Occipital lobe (tissue), 2 donors: ENCODE data around the gene HACD4. TPM values are rescaled to one million over a fixed set of nuclear protein-coding genes. Genes with fewer than 3 reads are reported as not detected.

Source experiments
- DNase-seq: peaks from one replicate; lab custom pipeline; 2025; lab: John Stamatoyannopoulos, UW
- total RNA-seq: library from RNA; depleted of rRNA; stranded (reverse); fragments of >200 nt; gene quantifications from one replicate; pipeline ENCODE4 v1.2.3, GENCODE V29; 2014

Gene HACD4, protein sequence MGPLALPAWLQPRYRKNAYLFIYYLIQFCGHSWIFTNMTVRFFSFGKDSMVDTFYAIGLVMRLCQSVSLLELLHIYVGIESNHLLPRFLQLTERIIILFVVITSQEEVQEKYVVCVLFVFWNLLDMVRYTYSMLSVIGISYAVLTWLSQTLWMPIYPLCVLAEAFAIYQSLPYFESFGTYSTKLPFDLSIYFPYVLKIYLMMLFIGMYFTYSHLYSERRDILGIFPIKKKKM
- 0.94 TPM for total RNA-seq

DNA sequence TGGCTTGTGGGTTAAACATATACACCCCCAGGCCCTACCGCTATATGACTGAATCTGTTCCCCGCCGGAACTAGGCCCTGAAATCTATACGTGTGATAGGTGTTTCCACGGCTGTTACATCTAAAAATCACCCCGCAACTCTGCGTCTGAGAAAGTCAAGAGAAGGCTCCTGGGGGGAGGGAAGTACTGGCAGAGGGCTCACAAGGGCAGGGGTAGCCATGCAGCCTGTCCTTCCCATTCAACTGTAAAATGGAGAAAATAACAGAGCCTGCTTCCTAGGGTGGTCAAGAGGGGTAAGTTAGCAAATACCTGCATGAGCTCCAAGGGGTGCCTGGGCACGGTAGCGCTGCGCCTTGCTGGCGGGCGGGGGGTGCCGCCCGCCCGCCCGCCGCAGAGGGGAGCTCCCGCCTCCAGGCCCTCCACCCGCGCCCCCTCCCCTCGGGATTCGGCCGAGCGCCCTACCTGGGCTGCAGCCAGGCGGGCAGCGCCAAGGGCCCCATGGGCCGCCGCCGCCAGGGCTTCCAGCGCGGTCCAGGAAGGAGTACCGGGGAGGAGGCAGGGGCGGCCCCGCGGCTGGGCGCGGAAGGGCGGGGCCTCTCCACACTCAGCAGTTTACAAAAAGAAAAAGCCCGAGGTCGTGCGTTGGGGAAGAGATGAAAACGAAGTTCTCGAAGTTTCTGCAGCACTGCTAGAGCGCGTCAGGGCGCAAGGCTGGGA, at the start of gene HACD4:
TSS of gene HACD4 (minus strand) at position 550 of the 717 bp plus-strand sequence. CDS start at position 500, 50 bp downstream.
- no peak for DNase-seq

DNA sequence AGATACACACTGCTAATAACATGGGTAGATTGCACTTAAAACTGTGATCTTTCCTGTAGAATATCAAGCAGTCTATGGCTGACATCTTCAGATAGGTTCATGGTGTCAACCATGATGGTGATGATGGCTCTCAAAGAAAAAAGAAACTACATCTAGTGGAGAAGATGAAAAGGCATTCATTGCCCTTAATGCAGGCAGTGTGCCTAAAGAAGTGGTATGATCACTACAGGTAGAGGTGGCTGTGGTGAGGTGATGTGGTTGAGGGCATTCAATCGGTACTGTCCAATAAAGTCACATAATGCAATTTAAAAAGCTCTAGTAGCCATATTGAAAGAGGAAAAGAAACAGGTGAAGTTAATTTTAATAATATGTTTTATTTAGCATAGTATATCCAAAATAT, 49.4 kb upstream of the HACD4 start:
- no peak for DNase-seq

DNA sequence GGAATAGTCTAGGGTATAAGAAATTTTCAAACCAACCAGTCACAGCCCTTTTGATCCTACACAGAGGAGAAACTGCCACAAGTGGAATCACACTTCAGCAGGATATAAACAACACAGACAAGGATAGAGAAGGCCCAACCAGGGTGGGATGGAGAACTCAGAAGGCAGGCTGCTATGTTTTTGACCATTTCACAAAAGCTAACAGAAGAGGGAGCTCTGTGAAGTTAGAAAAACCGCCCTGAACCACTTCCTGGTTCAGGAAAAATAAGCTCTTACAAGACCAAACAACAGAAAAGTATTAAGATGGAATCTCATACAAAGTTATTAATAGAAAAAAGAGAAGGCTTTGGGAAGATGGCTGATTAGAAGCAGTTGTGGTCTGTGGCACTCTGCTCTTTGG, 47.3 kb upstream of the HACD4 start:
- no peak for DNase-seq

DNA sequence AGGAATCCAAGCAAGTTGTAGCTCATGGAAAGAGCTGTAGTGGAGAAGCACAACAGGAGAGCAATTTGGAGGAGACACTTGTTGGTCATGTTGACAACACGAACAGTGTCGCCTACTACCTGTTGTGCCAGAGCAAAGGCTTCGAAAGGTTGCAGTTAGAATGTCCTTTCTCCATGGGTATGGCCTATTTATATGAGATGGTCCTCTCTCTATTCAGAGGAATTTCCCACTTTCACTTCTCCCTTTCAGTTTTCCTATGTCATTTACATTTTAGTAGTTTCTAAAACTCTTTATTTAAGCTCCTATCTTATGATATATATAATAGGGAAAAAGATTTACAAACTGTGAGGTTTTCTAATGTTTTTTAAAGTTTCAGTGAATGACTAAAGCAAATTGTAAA, 46.3 kb upstream of the HACD4 start, which contains the start of gene IFNB1:
TSS of gene IFNB1 (minus strand) at position 162 of the 400 bp plus-strand sequence. CDS start at position 89, 73 bp downstream.
- no peak for DNase-seq

DNA sequence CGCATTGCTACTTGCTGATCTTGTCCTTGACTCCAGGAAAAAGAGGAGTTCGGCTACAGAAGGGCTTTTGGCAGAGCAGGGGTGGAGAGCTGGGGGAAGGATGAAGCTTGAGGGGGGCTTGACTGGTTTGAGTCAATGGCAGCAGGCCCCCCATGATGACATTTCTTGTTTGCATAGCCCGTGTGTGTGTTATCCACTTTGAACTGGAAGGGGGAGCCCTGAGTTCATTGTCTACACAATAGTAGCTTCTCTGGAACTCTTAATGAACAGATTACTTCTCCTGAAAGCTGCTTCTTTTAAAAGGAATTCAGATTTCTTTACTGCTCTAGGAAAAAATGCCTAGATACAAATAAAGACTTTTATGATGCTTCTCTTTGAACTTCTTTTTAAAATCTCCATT, 44.0 kb upstream of the HACD4 start:
- no peak for DNase-seq

DNA sequence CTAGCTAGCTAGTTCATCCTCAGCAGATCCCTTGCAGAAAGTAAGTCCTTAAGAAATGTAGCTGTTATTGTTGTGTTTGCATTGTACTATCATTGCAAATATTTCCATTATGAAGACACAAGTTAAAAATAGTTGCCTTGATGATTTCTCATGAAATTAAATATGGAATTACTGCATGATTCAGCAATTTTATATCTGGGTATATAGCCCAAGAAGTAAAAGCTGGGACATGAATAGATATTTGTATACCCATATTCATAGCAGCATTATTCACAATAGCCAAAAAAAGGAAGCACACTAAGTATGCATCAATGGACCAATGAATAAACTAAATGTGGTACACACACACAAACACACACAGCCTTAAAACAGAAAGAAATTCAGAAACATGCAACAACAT, 39.5 kb upstream of the HACD4 start:
- DNase-seq = no peak

DNA sequence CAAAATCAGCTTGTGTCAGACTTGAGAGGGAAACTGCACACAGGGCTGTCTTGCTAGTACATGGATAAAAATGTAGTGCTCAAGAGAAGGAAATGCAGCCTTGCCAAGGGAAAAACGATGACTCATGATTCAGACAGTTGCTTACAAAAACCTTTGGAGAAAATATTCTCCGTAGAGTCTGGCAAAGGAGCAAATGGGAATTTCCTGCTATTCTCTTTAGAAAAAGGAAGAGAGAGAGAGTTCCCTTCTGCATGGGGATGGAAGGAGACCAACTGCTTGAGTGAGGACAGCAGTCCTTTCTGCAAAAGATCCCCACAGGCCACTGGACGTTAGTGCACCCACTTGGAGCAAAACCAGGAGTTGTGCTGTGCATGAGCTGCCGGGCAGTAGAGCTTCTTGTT, 38.7 kb upstream of the HACD4 start:
- peak; percentile 14 for DNase-seq

DNA sequence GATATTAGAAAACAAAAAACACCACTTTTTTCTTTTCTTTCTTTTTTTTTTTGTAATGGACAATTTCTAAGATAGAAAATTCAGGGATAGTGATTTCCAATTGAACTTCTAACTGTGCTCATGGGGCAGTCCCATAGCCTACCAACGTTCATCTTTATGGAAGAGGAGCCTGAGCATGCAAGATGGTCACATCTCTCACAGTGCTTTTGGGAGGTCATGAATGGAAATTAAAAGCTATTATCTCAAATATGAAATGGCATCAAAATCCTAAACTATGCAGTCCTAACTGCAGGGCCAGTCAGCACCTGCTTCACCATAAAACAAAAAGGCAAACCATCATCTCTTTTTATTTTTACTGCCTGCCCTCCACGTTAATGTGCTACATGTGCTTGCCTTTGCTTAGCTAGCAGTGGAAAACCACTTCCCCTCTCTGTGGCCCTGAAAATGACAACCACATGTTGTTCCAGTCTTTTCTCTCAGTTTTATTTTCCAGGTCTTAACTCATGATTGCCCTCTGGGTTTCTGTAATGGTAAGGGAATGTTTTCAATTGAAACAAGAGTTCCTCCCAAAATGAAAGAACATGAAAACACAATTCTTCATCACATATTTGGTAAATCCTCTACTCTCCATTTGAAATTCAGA, 29.6 kb upstream of the HACD4 start:
- no peak for DNase-seq

DNA sequence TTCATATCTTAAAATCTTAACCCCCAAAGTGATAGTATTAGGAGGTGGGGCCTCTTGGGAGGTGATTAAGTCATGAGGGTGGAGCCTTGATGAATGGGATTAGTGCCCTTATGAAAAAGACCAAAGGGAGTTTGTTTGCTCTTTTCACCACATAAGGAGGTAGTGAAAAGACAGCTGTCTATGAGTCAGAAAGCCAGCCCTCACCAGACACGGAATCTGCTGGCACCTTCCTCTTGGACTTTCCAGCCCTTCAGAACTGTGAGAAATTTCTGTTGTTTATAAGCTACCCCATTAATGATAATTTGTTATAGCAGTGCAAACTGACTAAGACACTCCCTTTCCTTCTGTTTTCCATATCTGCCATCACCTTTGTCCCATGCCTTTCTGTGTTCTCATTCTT, 25.5 kb upstream of the HACD4 start:
- DNase-seq = no peak

DNA sequence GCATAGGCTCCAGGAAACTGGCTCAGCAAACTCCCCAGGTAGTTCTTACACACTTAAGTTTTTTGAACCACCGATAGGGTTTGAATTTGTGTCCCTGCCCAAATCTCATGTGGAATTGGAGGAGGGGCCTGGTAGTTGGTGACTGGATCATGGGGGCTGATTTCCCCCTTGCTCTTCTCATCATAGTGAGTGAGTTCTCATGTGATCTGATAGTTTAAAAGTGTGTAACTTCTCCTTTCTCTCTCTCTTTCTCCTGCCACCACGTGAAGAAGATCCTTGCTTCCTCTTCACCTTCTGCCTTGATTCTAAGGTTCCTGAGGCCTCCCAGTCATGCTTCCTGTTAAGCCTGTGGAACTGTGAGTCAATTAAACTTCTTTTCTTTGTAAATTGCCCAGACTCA, 22.4 kb upstream of the HACD4 start:
- DNase-seq = no peak

DNA sequence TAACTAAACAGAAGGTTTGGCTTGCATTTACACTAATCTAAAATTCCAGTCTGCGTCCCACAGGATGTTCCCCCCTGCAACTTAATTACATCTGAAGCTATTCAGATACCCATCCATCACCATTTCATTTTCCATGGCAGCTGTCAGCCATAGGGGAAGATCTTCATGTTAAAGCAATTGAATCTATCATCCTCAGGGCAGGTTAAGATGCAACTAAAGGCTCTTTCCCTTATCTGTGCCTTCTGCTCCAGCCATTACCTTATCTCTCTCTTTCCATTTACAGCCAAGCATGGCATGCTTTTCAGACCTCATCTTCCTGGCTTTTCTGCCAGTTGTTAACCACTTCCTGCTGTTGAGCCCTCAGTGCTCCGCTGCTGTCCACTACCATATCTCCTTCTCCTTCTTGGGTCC, 15.8 kb upstream of the HACD4 start:
- no peak for DNase-seq

DNA sequence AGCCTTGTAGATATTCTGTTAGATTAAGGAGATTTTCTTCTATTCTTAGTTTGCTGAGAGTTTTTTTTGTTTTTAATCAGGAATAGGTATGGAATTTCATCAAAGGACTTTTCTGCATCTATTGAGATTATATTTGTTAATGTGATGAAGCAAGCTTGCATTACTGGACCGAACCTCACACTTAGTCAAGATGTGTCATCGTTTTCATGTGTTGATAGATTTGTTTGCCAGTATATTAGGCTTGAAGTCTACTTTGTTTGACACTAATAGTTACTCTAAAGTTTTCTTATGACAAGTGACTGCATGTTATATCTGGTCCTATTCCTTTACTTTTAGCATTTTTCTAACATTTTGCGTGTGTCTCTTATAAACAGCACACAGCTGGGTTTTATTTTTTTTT, 12.4 kb upstream of the HACD4 start:
- no peak for DNase-seq

DNA sequence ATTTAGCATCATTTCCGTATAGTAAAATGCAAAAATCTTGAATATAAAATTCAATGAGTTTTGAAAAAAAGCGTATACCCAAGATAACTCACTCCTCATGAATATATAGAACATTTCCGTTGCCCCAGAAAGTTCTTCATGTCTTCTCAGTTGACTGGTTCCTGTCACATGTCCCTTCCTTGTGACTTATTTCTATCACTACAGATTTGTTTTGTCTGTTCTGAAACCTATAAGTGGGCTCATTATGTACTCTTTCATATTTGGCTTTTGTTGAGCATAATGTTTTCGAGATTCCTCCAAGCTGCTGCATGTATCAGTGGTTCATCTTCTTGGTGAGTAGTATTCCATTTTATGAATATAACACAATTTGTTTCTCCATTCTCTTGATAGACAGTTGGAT, 11.0 kb upstream of the HACD4 start:
- DNase-seq = no peak

DNA sequence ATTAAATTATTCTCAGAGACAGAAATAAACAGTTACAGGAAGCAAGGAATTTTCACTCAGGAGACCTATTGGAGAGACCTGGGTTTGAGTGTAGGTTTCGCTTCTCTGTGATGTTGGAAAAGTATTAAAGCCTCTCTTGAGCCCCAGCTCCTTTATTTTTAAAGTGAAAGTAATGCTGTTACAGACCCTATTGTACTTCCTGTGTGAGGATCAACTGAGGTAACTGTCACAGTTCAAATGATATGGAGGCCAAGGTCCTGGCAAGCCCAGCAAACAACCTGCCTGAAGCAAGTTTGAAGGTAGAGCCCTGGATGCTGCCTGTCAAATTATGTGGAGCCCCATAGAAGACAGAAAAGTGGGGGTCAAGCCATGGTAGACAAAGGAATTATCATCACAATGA, 7.9 kb upstream of the HACD4 start:
- DNase-seq = no peak

DNA sequence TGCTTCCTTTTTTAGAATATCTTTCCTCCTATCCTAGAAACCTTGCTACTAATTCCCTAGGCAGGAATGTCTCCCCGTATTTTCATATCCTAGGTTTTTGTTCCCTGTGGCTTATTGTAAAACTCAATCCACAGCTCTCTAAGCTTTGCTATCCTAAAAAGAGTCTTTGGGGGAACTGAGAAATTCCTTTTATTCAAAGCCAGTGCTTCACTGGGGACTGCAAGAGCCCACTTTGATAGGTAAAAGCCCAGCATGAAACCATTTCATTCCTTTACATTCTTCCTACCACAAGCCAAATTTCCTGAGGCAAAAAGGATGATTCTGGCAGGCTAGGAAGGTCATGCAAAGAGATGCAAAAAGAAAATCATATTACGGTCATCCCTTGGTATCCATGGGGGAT, 5.8 kb upstream of the HACD4 start:
- DNase-seq = no peak

DNA sequence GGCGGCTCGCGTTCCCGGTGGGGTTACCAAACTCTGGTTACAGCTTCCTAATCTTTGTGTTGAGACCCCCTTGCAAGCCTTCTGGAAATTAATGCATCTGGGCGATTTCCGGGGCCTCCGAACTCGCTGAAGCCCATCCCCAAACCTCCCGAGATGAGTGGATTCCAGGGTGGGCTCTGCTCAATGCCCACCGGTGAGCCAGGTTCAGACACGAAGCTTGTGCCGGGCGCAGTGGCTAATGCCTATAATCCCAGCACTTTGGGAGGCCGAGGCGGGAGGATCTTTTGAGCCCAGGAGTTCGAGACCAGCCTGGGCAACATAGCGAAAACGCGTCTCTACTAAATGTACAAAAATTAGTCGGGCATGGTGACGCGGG, 356 bp upstream of the HACD4 start:
- no peak for DNase-seq

DNA sequence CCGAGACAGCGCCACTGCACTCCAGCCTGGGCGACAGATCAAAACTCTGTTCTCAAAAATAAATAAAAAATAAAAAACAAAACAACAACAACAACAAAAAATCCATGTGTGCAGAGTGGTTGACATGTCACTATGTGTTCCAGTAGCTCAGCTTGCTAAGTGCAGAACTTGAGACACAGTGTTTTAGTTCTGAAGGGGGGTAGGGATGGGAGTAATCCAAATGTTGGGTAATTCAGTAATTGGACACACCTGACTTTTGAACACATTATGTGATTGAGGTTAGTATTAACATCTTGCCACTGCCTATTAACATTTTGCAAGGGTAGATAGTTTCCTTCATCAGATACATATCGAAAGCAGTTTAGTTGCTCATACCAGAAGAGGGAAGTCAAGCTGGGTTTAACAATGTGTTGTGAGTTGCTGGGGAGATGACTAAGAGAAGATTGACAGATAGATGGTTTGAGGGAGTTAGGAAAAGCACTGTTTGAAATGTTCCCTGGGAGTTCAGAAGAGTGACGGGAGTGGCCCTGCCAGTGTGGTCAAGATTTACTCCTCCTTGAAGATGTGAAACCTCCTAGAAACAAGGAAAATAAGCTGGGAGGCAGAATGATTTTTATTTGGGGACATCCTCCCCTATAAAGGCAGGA, 928 bp downstream of the HACD4 start:
- no peak for DNase-seq

DNA sequence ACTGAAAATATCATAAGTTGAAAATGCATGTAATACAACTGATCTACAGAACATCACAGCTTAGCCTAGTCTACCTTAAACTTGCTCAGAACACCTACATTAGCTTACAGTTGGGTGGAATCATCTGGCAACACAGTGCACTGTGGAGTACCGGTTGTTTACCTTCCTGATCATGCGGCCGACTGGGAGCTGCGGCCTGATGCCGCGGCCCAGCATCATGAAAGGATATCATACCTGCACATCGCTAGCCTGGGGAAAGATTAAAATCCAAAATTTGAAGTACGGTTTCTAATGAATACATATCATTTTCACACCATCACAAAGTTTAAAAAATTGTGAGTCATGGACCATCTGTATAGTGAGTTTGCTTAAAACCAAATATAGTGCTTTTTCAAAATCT, 1.8 kb downstream of the HACD4 start:
- DNase-seq = no peak

DNA sequence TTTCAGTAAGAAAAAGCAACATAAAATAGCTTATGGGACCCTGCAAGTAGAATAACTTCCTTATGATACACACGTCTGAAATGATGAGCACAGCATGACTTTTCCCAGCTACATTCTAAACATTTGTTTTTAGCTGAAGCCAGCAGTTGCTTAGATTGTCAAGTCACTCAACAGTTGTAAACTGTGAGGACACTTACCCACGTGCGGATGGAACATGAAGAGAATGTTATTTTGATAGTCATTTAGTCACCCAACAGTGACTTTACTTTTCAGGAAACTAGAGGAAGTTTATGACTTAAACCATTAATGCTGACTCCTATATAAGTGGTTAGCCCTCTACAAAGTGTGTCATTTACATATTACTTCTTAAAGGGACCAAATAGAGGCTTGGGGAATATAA, 3.0 kb downstream of the HACD4 start:
- no peak for DNase-seq

DNA sequence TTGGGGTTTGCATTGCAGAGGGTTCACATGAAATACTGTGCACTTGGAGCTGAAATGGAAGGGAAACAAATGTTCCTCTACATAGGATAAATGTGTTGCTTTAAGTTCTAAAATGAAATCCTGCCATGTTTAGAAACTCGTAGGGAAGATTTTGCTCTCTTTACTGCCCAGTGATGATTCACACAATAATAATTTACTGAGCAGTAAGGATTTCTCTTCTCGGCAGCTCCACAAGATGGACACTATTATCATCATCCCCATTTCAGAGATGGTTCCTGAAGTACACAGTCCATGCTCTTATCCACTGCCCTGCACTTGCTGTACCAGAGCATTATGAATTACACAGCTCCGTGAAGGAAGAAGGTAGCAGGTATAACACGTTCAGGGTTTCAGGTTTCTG, 4.1 kb downstream of the HACD4 start:
- DNase-seq = no peak

DNA sequence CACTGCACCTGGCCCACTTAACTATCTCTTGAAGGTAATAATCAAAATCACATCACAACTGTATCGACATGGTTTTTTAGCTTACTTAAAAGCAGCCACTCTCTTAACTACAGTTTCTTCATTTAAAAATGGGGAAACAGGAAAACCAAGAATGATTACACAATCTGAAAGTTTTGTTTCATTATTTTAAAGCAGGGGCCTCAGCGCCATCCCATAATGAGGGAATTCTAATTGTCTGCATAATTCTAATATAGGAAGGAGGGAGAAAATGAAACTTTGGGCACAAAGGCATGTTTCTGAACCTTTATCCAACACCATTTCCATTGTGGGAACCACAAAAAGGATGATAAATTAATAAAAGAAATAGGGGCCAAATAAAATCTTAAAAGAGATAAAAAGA, 7.6 kb downstream of the HACD4 start:
- no peak for DNase-seq

DNA sequence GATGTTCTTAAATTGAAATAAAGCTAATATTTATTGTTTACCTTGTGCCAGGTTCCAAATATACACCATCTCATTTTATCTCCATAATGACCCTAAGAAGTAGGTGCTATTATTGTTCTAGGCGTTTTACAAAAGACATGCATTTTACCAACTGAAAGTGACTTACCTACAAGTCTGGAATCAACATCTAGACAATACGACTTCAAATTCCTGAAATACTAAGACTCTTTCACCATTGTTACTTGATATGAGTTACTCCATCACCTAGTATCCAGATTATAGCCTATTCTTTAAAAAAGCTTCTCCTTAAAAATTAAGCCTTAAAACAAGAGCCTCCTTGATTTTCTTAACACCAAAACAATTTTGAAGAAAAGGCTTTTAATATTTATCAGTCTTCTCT, 13.3 kb downstream of the HACD4 start:
- no peak for DNase-seq
